Peyer's patch (tissue), 4 donors: ENCODE results near the gene TMEM87B.

ENCODE experiments used
- CTCF ChIP-seq, 6 experiments: fragments of 450-650 bp in 4 of 6; fragments of 200-600 bp in 2 of 6; sonication (generic) in 1 of 6; IDR thresholded peaks; one replicate each; pipeline ENCODE4 v1.5.1; 2017 to 2019; ENCODE audit warnings: antibody characterized with exemption in 6 of 6, mild to moderate bottlenecking in 3 of 6, moderate library complexity in 1 of 6
- POLR2A ChIP-seq, 2 donors: fragments of 450-650 bp; IDR thresholded peaks; one replicate each; pipeline ENCODE4 v1.5.1; 2017; ENCODE audit warnings: antibody characterized with exemption in 2 of 2, mild to moderate bottlenecking in 2 of 2, moderate library complexity in 2 of 2

- TF ChIP-seq CTCF (IDR thresholded peaks at IDR 0.05) (no peak), POLR2A (IDR thresholded peaks at IDR 0.05) (no peak)
These were observed 98.4 kb downstream of the TMEM87B start for GRCh38 chr2:112153501-112153900.
